Neural cell (in vitro differentiated cells): ENCODE data around the gene MXD4. TPM values are rescaled to one million over a fixed set of nuclear protein-coding genes. Genes with fewer than 3 reads are reported as not detected.
A peak's percentile ranks its signal among the peaks of the same experiment; 100 is the strongest.

Source experiments
- H2AFZ ChIP-seq: fragments of 200-600, 300-800 bp; sonication (generic), shearing (Covaris generic); 2 replicates; pipeline ENCODE4 v1.6.0; 2014; ENCODE audit warnings: low read depth, mild to moderate bottlenecking, antibody characterized with exemption, low read length, moderate library complexity
- H3F3A ChIP-seq: fragments of 200-600 bp; shearing (Covaris generic); 2 replicates; pipeline ENCODE4 v1.6.1; 2016; ENCODE audit warnings: mild to moderate bottlenecking, moderate library complexity, mixed read lengths, antibody characterized with exemption, low read length; ENCODE audit not compliant: insufficient read depth, poor library complexity, severe bottlenecking
- H3K27ac ChIP-seq: fragments of 200-600, 300-800 bp; sonication (generic), shearing (Covaris generic); 2 replicates; pipeline ENCODE4 v1.5.1; 2014; ENCODE audit warnings: mild to moderate bottlenecking, low read length, moderate library complexity
- H3K27me3 ChIP-seq: fragments of 300-800, 200-600 bp; sonication (generic), shearing (Covaris generic); 2 replicates; pipeline ENCODE4 v1.6.0; 2014; ENCODE audit warnings: mild to moderate bottlenecking, low read depth, low read length, moderate library complexity; ENCODE audit not compliant: insufficient read depth
- H3K36me3 ChIP-seq: fragments of 300-800, 200-600 bp; sonication (generic), shearing (Covaris generic); 2 replicates; pipeline ENCODE4 v1.5.1; 2014; ENCODE audit warnings: mild to moderate bottlenecking, antibody characterized with exemption, low read length, moderate library complexity; ENCODE audit not compliant: insufficient read depth
- H3K4me2 ChIP-seq: fragments of 300-800, 200-600 bp; sonication (generic), shearing (Covaris generic); 2 replicates; pipeline ENCODE4 v1.6.0; 2014; ENCODE audit warnings: mild to moderate bottlenecking, low read length
- H3K4me3 ChIP-seq: fragments of 300-800, 200-600 bp; sonication (generic), shearing (Covaris generic); 2 replicates; pipeline ENCODE4 v1.5.1; 2014; ENCODE audit warnings: mild to moderate bottlenecking, low read length, moderate library complexity
- H3K79me2 ChIP-seq: fragments of 200-600 bp; shearing (Covaris generic); replicated peaks from 2 replicates; pipeline ENCODE4 v1.6.0; 2014; ENCODE audit warnings: mild to moderate bottlenecking, low read length, moderate library complexity; ENCODE audit not compliant: insufficient read depth
- H3K9ac ChIP-seq: fragments of 300-800, 200-600 bp; sonication (generic), shearing (Covaris generic); 2 replicates; pipeline ENCODE4 v1.6.1; 2016; ENCODE audit warnings: mild to moderate bottlenecking, low read length, mixed read lengths
- H3K9me2 ChIP-seq: fragments of 200-600 bp; shearing (Covaris generic); 2 replicates; pipeline ENCODE4 v1.6.1; 2016; ENCODE audit warnings: mild to moderate bottlenecking, low read length, mixed read lengths; ENCODE audit not compliant: insufficient read depth
- H3K9me3 ChIP-seq: fragments of 200-600, 300-800 bp; sonication (generic), shearing (Covaris generic); 2 replicates; pipeline ENCODE4 v1.6.1; 2016; ENCODE audit warnings: mild to moderate bottlenecking, mixed run types, low read length, moderate library complexity, mixed read lengths
- H4K20me1 ChIP-seq: fragments of 200-600 bp; shearing (Covaris generic); 2 replicates; pipeline ENCODE4 v1.6.1; 2016; ENCODE audit warnings: mild to moderate bottlenecking, mixed run types; ENCODE audit not compliant: insufficient read depth
- EP300 ChIP-seq: fragments of 450-650 bp; conservative IDR thresholded peaks from 2 replicates; pipeline ENCODE4 v1.6.1; 2014; ENCODE audit warnings: antibody characterized with exemption, mild to moderate bottlenecking, moderate library complexity; ENCODE audit not compliant: poor library complexity, severe bottlenecking
- EZH2 ChIP-seq: fragments of 200-600, 300-800 bp; shearing (Covaris generic), sonication (generic); IDR thresholded peaks from 2 replicates; pipeline ENCODE4 v1.6.1; 2014; ENCODE audit warnings: antibody characterized with exemption, low read length, borderline replicate concordance, mild to moderate bottlenecking; ENCODE audit not compliant: insufficient read depth, poor library complexity, severe bottlenecking
- MXI1 ChIP-seq: fragments of 450-650 bp; conservative IDR thresholded peaks from 2 replicates; pipeline ENCODE4 v1.6.1; 2014; ENCODE audit warnings: antibody characterized with exemption, mild to moderate bottlenecking; ENCODE audit not compliant: poor library complexity, severe bottlenecking
- POLR2AphosphoS5 ChIP-seq: IDR thresholded peaks from 2 replicates; pipeline ENCODE4 v1.6.1; 2012
- RAD21 ChIP-seq: fragments of 450-650 bp; conservative IDR thresholded peaks from 2 replicates; pipeline ENCODE4 v1.6.1; 2014; ENCODE audit warnings: antibody characterized with exemption, mild to moderate bottlenecking, moderate library complexity
- SMC3 ChIP-seq: fragments of 450-650 bp; conservative IDR thresholded peaks from 2 replicates; pipeline ENCODE4 v1.6.1; 2014; ENCODE audit warnings: antibody characterized with exemption, mild to moderate bottlenecking, moderate library complexity; ENCODE audit not compliant: poor library complexity
- TAF1 ChIP-seq: IDR thresholded peaks from 2 replicates; pipeline ENCODE4 v1.6.1; 2012; ENCODE audit warnings: low read depth
- polyA plus RNA-seq: library from polyadenylated mRNA; depleted of rRNA; stranded (reverse); fragments of >200 nt; gene quantifications from 2 replicates; pipeline ENCODE4 v1.2.3, GENCODE V29; 2014
- TF ChIP-seq, protein P1 (sequence below): fragments of 450-650 bp; IDR thresholded peaks from 2 replicates; pipeline ENCODE4 v1.5.1; 2014; ENCODE audit warnings: antibody characterized with exemption, mild to moderate bottlenecking, moderate library complexity; ENCODE audit not compliant: poor library complexity, severe bottlenecking
- TF ChIP-seq, protein P2 (sequence below): IDR thresholded peaks from 2 replicates; pipeline ENCODE4 v1.6.1; 2012; ENCODE audit warnings: borderline replicate concordance

MXD4 gene
- polyA plus RNA-seq, 1 donor from 2014 or later: 58.4 TPM

DNA sequence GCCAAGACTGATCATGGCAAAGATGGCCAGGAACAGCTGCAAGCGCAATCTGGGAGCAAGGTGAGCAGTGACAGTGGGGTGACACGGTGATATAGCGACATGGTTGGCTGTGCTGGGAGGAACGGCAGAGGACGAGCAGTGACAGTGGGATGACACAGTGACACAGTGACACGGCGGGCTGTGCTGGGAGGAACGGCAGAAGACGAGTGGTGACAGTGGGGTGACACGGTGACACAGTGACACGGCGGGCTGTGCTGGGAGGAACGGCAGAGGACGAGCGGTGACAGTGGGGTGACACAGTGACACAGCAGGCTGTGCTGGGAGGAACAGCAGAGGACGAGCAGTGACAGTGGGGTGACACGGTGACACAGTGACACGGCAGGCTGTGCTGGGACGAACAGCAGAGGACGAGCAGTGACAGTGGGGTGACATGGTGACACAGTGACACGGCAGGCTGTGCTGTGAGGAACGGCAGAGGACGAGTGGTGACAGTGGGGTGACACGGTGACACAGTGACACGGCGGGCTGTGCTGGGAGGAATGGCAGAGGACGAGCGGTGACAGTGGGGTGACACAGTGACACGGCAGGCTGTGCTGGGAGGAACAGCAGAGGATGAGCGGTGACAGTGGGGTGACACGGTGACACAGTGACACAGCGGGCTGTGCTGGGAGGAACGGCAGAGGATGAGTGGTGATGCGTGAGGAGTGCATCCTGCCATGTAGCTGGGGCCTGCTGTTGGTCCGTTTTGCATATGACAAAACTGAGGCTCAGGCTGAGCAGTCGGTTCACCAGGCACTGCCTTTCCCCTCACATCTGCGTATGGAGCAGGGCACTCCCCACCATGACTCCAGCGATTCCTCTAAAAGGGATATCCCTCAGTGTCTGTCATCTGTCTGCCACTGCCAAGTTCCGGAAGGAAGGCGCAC lies 36.0 kb upstream of the MXD4 start:
- H3K4me3 ChIP-seq: no peak overlapping the region
- H3K4me2 ChIP-seq: no peak overlapping the region
- TF ChIP-seq EP300 (peak; percentile 70), POLR2AphosphoS5 (peak; percentile 71), MXI1 (no peak), SMC3 (no peak)
- no peaks in the 10 kb centered on the region for H4K20me1 ChIP-seq
- H2AFZ ChIP-seq: no peak overlapping the region
- H3K36me3 ChIP-seq: no peaks in the 10 kb centered on the region
- no peaks in the 10 kb centered on the region for H3K9me2 ChIP-seq
- H3K27me3 ChIP-seq: no peaks in the 10 kb centered on the region
- no peaks in the 10 kb centered on the region for H3K9me3 ChIP-seq
- no peak overlapping the region for H3K27ac ChIP-seq
- H3K9ac ChIP-seq: no peak overlapping the region
- H3F3A ChIP-seq: no peaks in the 10 kb centered on the region
- no peaks in the 10 kb centered on the region for H3K79me2 ChIP-seq

DNA sequence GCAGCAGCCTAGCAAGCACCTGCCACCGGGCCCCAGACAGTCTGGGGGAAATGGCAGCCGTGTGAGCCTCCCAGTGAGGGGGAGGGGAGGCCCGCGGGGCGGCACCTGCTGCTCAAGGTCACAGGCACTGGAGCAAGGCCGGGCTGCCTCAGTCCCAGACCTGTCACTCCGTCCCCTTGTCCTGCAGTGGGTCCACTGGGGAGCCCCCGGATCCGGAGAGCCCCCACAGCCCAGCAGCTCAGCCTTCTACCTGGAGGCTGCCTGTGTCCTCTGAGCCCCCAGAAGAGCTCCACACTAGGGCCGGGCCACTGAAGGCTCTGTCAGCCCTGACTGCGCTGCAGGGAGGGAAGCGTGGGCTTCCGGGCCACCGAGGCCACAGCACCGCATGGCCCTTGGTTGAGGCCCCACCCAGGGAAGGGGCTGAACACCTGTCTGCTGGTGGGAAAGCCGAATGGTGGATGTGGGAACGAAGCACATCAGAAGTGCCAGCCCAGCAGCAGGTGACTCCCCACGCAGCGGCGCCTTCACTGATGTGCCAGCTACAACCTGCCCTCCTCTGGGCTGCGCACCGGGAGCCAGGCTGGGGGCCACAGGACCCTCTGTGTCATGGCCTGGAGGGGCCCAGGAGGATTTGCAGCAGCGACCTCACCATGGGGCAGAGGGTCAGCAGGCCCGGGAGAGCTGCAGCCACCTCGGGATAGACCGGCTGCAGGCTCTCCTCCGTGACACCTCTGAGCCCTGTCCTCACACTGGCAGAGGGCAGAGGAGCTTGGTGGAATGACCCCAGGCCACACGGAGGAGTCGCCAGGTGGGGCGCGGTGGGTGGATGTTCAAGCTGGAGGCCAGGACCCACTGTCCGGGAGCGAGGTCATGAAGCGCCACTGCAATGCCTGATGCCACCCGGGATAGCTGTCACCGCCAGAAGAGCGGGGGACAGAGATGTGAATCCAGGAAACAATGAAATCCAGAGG lies 35.0 kb upstream of the MXD4 start:
- H3K4me3 ChIP-seq: no peak overlapping the region
- TF ChIP-seq, protein P1, sequence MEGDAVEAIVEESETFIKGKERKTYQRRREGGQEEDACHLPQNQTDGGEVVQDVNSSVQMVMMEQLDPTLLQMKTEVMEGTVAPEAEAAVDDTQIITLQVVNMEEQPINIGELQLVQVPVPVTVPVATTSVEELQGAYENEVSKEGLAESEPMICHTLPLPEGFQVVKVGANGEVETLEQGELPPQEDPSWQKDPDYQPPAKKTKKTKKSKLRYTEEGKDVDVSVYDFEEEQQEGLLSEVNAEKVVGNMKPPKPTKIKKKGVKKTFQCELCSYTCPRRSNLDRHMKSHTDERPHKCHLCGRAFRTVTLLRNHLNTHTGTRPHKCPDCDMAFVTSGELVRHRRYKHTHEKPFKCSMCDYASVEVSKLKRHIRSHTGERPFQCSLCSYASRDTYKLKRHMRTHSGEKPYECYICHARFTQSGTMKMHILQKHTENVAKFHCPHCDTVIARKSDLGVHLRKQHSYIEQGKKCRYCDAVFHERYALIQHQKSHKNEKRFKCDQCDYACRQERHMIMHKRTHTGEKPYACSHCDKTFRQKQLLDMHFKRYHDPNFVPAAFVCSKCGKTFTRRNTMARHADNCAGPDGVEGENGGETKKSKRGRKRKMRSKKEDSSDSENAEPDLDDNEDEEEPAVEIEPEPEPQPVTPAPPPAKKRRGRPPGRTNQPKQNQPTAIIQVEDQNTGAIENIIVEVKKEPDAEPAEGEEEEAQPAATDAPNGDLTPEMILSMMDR: no peak
- TF ChIP-seq MXI1 (no peak), TAF1 (no peak), POLR2AphosphoS5 (no peak), RAD21 (no peak), SMC3 (no peak), EZH2 (no peak), EP300 (no peak)
- TF ChIP-seq, protein P2, sequence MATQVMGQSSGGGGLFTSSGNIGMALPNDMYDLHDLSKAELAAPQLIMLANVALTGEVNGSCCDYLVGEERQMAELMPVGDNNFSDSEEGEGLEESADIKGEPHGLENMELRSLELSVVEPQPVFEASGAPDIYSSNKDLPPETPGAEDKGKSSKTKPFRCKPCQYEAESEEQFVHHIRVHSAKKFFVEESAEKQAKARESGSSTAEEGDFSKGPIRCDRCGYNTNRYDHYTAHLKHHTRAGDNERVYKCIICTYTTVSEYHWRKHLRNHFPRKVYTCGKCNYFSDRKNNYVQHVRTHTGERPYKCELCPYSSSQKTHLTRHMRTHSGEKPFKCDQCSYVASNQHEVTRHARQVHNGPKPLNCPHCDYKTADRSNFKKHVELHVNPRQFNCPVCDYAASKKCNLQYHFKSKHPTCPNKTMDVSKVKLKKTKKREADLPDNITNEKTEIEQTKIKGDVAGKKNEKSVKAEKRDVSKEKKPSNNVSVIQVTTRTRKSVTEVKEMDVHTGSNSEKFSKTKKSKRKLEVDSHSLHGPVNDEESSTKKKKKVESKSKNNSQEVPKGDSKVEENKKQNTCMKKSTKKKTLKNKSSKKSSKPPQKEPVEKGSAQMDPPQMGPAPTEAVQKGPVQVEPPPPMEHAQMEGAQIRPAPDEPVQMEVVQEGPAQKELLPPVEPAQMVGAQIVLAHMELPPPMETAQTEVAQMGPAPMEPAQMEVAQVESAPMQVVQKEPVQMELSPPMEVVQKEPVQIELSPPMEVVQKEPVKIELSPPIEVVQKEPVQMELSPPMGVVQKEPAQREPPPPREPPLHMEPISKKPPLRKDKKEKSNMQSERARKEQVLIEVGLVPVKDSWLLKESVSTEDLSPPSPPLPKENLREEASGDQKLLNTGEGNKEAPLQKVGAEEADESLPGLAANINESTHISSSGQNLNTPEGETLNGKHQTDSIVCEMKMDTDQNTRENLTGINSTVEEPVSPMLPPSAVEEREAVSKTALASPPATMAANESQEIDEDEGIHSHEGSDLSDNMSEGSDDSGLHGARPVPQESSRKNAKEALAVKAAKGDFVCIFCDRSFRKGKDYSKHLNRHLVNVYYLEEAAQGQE: no peak
- H3K27ac ChIP-seq: no peak overlapping the region

More for the DNA sequence above, 35.0 kb upstream of the MXD4 start:
- no peak overlapping the region for H2AFZ ChIP-seq
- no peaks in the 10 kb centered on the region for H3K9me3 ChIP-seq
- H3K4me2 ChIP-seq: no peak overlapping the region
- no peaks in the 10 kb centered on the region for H3K27me3 ChIP-seq
- H3K9ac ChIP-seq: no peak overlapping the region
- H3K79me2 ChIP-seq: no peaks in the 10 kb centered on the region
- H3K36me3 ChIP-seq: no peaks in the 10 kb centered on the region
- H3F3A ChIP-seq: no peaks in the 10 kb centered on the region
- H3K9me2 ChIP-seq: no peaks in the 10 kb centered on the region
- H4K20me1 ChIP-seq: no peaks in the 10 kb centered on the region
